NCI-H1694 treated with DMSO at 0.1 percent for 48 hours (cell line): ENCODE measurements around the gene TRABD2B.

Source experiments
- DNase-seq: peaks from one replicate; lab custom pipeline; 2025; lab: John Stamatoyannopoulos, UW

The TRABD2B gene

GRCh38 chr1:47757226-47757975 lies 239.8 kb downstream of the TRABD2B start:
- no peak for DNase-seq

- no peak for DNase-seq
These were observed 240.8 kb downstream of the TRABD2B start for GRCh38 chr1:47756411-47756810.

- DNase-seq, result no peak
These were observed 241.2 kb downstream of the TRABD2B start for GRCh38 chr1:47756006-47756405.

DNA sequence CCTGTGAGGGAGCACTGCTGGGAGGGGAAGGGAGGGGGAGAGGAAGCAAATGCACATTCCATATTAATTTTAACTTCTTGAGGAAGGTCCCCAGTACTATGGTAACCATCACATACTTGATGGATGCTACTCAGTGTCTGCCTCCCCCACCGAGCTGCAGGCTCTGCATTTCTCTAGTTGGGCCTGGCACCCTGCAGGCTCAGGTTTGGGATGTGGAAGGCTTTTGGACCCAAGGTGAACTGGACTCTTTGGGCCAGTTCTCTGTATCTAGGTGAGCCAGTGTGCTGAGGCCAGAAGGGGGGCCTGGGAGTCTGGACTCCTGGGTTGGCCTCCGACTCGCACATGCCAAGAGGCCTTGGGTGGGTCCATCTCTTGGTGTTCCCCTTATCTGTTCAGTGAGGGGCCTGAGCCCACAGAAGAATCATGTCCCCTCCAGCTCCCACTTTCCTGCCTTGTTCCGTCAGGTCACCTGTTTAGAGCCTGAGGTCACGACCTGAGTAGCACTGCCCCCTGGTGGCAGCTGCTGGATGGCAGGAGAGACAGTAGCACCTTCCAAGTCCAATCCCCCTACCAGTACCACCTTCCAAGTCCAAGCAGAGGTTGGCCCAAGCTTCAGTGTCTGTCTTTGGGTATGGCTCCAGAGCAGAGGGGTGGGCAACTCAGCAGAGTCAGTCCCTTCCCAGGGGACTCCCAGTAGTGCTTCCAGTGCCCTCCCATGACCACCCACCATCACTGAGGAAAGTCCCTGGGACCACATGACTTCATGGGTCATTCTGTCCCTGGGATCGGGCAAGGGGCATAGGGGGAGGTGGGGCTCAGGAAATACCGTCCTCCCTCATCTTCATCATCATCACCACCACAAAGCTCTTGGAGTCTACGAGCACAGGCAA lies 241.8 kb downstream of the TRABD2B start:
- DNase-seq, result no peak

DNA sequence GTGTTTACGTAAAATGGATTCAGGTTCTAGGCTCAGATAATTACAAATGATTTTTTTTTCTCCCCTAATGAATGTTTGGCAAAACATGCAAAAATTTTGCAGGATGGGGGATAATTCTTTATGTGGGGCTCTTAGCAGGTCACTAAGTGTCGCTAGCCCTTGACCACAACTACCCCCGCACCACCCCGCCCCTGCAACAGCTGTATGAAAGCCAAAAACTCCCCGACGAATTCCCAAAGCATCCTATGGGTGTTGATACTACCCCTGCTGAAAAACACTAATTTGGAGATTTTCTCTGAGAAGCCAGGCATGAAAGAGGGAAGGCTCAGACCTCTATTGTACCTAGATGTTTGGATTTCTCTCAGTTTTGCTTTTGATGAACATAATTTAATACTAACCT lies 243.0 kb downstream of the TRABD2B start:
- DNase-seq, result no peak

- DNase-seq, result no peak
These were observed 243.4 kb downstream of the TRABD2B start for GRCh38 chr1:47753808-47754207.

DNA sequence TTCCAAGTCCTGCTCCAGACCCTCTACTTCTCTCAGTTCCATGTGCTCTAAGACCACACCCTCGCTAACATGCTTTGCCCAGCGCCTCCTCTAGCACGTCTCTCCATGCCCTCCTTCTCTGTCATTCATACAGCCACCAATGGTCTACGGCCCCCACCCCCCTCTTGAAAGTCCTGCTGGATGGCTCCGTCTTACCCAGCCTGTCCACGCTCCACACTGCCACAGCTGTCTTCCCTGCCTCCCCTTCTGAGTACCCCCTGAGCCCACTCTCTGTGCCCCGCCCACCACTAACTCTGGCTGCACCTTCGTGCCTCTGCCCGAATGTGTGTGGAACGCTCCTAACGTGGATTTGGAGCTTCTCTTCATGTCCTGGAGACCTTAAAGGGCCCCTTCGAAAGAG lies 244.6 kb downstream of the TRABD2B start:
- no peak for DNase-seq

- no peak for DNase-seq
These were observed 245.2 kb downstream of the TRABD2B start for GRCh38 chr1:47751996-47752451.

DNA sequence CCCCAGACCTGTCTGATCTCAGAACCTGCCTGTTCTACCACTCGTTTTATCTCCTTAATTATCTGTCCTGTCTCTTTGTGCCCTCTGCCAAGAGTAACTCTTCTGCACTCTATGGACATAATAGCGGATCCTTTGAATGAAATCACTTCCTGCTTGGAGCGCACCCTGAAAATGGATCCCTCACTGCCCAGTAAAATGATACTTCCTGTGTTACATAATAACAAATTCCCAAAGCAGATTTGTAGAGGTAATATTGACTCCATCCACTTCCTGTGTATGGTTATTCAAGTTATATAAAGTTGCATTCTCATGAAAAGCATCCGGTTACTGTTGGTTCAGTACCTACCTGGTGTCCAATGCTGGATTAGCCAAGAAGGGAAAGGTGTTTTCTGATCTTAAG lies 246.0 kb downstream of the TRABD2B start:
- DNase-seq, result no peak

DNA sequence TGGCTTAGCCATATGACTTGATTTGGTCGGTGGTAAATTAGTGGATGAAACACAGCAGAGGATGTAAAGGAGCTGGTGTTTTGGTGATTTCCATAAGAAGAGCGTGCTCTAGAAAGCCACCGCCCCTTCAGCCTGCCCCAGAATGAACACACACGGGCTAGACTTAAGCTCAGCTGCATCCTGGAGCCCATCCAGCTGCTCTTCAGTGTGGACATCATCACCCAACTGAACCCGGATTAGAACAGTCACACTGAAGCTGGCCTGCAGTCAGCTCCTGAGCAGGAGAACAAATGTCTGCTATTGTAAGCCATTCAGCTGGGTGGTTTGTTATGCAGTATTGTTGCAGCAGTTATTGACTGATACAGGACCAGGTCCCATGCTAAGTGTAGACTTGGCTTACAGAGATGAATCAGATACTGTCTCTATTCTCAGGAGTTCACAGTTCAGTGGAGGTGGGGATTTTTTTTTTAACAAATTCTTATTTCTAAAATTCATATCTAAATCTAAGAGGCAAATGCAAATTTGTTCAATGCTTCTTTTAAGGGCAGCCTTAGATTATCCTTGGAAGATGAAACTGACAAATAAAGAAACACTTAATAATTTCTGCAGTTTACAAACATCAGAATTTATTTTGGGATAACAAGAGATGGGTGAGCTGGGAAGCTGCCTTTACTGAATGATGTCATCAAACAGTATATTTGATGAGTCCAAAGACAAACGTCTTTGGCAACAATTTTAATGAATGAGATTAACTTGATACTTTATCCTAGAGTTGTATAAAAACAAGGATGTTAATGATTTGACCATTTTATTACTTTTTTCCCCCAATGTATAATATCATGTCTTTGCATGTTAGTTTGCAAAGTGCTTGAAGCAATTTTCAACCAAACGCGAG lies 251.2 kb downstream of the TRABD2B start:
- no peak for DNase-seq

- no peak for DNase-seq
These were observed 254.1 kb downstream of the TRABD2B start for GRCh38 chr1:47742890-47743760.

GRCh38 chr1:47738560-47739182 lies 258.5 kb downstream of the TRABD2B start:
- DNase-seq, result peak; percentile 6

DNA sequence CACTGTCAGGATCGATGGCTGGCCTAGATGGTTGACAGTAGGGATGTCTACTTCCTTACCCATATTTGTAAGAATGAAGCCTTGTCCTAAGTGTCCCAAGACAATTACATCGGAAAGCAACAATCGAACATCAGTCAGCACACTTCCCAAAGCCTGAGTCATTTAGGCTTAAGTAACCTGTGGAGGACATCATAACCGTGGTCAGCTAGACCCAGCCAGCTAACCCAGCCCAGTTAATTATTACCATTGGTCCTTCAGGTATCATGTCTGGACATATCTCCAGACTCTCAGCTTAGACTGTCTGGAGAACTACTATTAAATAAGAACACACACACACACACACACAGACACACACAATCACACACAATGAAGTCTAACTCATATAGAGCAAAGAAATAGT lies 264.7 kb downstream of the TRABD2B start:
- DNase-seq, result no peak

GRCh38 chr1:47731730-47732129 lies 265.5 kb downstream of the TRABD2B start:
- DNase-seq, result no peak

DNA sequence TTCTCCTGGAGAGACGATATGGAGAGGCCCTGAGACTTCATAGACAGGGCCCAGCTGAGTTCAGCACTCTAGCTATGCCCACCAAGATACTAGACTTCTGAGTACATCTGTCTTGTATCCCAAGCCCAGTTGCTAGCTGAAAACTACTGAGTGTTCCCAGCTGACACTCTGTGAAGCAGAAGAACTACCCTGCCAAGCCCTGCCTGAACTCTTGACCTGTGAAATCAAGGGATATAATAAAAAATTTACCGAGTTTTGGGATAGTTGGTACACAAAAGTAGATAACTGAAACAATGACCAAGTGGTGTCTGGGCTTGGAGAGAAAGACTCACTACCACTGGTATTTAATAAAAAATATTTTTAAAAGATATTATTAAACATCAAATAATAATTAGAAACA lies 267.5 kb downstream of the TRABD2B start:
- DNase-seq, result no peak

DNA sequence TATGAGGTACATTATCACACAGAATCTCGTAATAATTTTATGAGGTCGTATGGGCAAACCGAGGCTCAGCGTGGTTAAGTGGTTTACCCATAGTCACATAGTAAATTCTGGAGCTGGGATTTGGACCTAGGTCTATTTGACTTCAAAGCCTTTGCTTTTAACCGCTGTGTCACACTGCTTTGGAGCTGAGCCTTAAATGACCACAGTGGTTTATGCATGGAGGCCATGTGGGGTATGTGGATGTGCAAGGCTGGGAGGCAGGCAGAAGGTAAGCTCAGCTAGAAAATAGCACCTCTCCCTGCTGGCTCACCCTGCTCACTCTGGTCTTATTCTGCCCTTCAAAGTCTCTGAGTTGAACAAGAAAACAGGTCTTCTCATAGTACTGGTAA lies 269.5 kb downstream of the TRABD2B start:
- DNase-seq, result no peak

DNA sequence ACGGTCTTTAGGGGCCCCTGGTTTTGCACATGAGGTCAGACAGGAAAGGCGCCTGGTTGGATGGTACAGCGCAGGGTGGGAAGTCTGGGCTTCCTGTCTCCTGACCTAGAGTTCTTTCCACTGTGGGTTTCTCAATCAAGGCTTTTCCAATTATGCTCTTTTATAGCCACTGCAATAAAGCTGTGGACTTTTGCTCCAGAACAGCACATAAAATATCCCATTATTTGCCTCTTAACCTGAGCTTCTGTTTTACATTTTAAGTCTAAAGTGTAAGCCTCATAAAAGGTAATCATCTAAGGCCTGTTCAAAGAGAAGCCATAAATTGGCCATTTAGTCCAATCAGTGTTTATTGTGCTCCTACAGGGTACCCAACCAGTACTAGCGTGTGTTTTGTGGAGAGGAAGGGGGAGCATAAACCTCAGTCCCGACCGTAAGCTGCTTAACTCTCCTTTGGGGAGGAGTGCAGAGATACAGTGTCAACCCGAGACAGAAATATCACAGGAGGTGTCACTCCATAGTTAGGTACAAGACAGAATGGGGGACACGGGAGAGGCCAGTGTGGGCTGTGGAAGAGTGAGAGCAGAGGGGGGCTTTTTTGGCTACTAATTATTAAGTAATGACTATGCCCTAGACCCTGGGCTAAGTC lies 270.0 kb downstream of the TRABD2B start:
- DNase-seq, result no peak

- peak; percentile 82 for DNase-seq
These were observed 271.0 kb downstream of the TRABD2B start for GRCh38 chr1:47725992-47726855.

- no peak for DNase-seq
These were observed 271.6 kb downstream of the TRABD2B start for GRCh38 chr1:47725511-47725991.
